ENCODE data around the gene ANKIB1.

The ANKIB1 gene

GRCh38 chr7:92368741-92369140 lies 123.0 kb downstream of the ANKIB1 start:
- no peaks in the 10 kb centered on the region for H4K20me1 ChIP-seq (ENCODE audit: insufficient read depth, low read length, poor library complexity, severe bottlenecking)
- H3F3A ChIP-seq (ENCODE audit: low read depth) = no peaks in the 10 kb centered on the region
- H3K27me3 ChIP-seq (ENCODE audit: insufficient read depth, low read length, poor library complexity, severe bottlenecking) = no peaks in the 10 kb centered on the region
- no peaks in the 10 kb centered on the region for H3K9me3 ChIP-seq (ENCODE audit: insufficient read depth, low read depth, low read length)
- H2AFZ ChIP-seq (ENCODE audit: low read length) = no peak overlapping the region
- H3K4me1 ChIP-seq (ENCODE audit: insufficient read depth, low read length, poor library complexity, severe bottlenecking) = no peaks in the 10 kb centered on the region
- no peaks in the 10 kb centered on the region for H3K79me2 ChIP-seq (ENCODE audit: insufficient read depth, low read length)
- H3K9ac ChIP-seq (ENCODE audit: low read depth, low read length, poor library complexity, severe bottlenecking) = no peak overlapping the region
- TF ChIP-seq EZH2phosphoT487 (IDR thresholded peaks at IDR 0.05; ENCODE audit: borderline replicate concordance) (no peak), CTCF (conservative IDR thresholded peaks at IDR 0.05; ENCODE audit: low read length) (no peak)
- no peaks in the 10 kb centered on the region for H3K9me2 ChIP-seq (replicated peaks; ENCODE audit: low read depth, low read length)
- H3K4me3 ChIP-seq (ENCODE audit: low read length, poor library complexity, severe bottlenecking) = no peak overlapping the region
- peaks cover 15% of the 10 kb centered on the region; the same call in 1 of the 2 replicates for H3K36me3 ChIP-seq (ENCODE audit: insufficient read depth, low read length)
- no peak overlapping the region for H3K4me2 ChIP-seq (ENCODE audit: low read depth, low read length, poor library complexity, severe bottlenecking)

- no peaks in the 10 kb centered on the region for H3K79me2 ChIP-seq (ENCODE audit: insufficient read depth, low read length)
- H3F3A ChIP-seq (ENCODE audit: low read depth) = no peaks in the 10 kb centered on the region
- TF ChIP-seq EZH2phosphoT487 (IDR thresholded peaks at IDR 0.05; ENCODE audit: borderline replicate concordance) (no peak), CTCF (conservative IDR thresholded peaks at IDR 0.05; ENCODE audit: low read length) (no peak)
- H3K9me3 ChIP-seq (ENCODE audit: insufficient read depth, low read depth, low read length) = no peaks in the 10 kb centered on the region
- H3K9me2 ChIP-seq (replicated peaks; ENCODE audit: low read depth, low read length) = no peaks in the 10 kb centered on the region
- no peak overlapping the region for H3K4me3 ChIP-seq (ENCODE audit: low read length, poor library complexity, severe bottlenecking)
- H3K4me1 ChIP-seq (ENCODE audit: insufficient read depth, low read length, poor library complexity, severe bottlenecking) = no peaks in the 10 kb centered on the region
- peaks cover 25% of the 10 kb centered on the region; the same call in 1 of the 2 replicates for H3K36me3 ChIP-seq (ENCODE audit: insufficient read depth, low read length)
- no peak overlapping the region for H2AFZ ChIP-seq (ENCODE audit: low read length)
- H3K9ac ChIP-seq (ENCODE audit: low read depth, low read length, poor library complexity, severe bottlenecking) = no peak overlapping the region
- H3K27me3 ChIP-seq (ENCODE audit: insufficient read depth, low read length, poor library complexity, severe bottlenecking) = no peaks in the 10 kb centered on the region
- no peak overlapping the region for H3K4me2 ChIP-seq (ENCODE audit: low read depth, low read length, poor library complexity, severe bottlenecking)
- H4K20me1 ChIP-seq (ENCODE audit: insufficient read depth, low read length, poor library complexity, severe bottlenecking) = no peaks in the 10 kb centered on the region
Measured at GRCh38 chr7:92375013-92375412, 129.2 kb downstream of the ANKIB1 start.

- Histone ChIP-seq H4K20me1 (ENCODE audit: insufficient read depth, low read length, poor library complexity, severe bottlenecking) (no peaks in the 10 kb centered on the region), H3K4me2 (ENCODE audit: low read depth, low read length, poor library complexity, severe bottlenecking) (no peak overlapping the region), H3K9me3 (ENCODE audit: insufficient read depth, low read depth, low read length) (no peaks in the 10 kb centered on the region), H3K9ac (ENCODE audit: low read depth, low read length, poor library complexity, severe bottlenecking) (no peak overlapping the region), H3K9me2 (replicated peaks; ENCODE audit: low read depth, low read length) (no peaks in the 10 kb centered on the region), H3K27me3 (ENCODE audit: insufficient read depth, low read length, poor library complexity, severe bottlenecking) (no peaks in the 10 kb centered on the region), H3K36me3 (ENCODE audit: insufficient read depth, low read length) (peaks cover 15% of the 10 kb centered on the region; the same call in 1 of the 2 replicates), H3F3A (ENCODE audit: low read depth) (no peaks in the 10 kb centered on the region), H3K4me3 (ENCODE audit: low read length, poor library complexity, severe bottlenecking) (no peak overlapping the region), H2AFZ (ENCODE audit: low read length) (no peak overlapping the region), H3K79me2 (ENCODE audit: insufficient read depth, low read length) (no peaks in the 10 kb centered on the region), H3K4me1 (ENCODE audit: insufficient read depth, low read length, poor library complexity, severe bottlenecking) (no peaks in the 10 kb centered on the region)
- no peak for TF ChIP-seq CTCF (conservative IDR thresholded peaks at IDR 0.05; ENCODE audit: low read length)
- no peak for TF ChIP-seq EZH2phosphoT487 (IDR thresholded peaks at IDR 0.05; ENCODE audit: borderline replicate concordance)
Measured at GRCh38 chr7:92391071-92391470, 145.3 kb downstream of the ANKIB1 start.

Measured in Loucy (cell line).